ENCODE measurements around the gene LRRC8B. TPM values are rescaled to one million over a fixed set of nuclear protein-coding genes. Genes with fewer than 3 reads are reported as not detected.

Gene LRRC8B
- total RNA-seq, 3 donors from 2014 or later (not counting 1 experiment from before 2014, with no cell fraction given): 1.7 to 2.9 (median 2.9) TPM

GRCh38 chr1:89631816-89632656, 107.4 kb downstream of the LRRC8B start:
- no peaks in the 10 kb centered on the region for H3K36me3 Mint-ChIP-seq
- ATAC-seq (no peak), DNase-seq (peak in 1 of 2 donors; percentile 16)
- H3K4me1 ChIP-seq (ENCODE audit: control insufficient read depth, insufficient read depth, low read length): peaks cover 19% of the 10 kb centered on the region
- H3K9me3 ChIP-seq (ENCODE audit: control insufficient read depth, insufficient read depth, low read length): no peaks in the 10 kb centered on the region
- intact Hi-C loops (cut with micrococcal nuclease): loop anchor here (2.0 to 10.0 kb wide), 3 partner anchors 23 to 353 kb away; no protein-coding TSS in a partner anchor
- H3K4me1 Mint-ChIP-seq: peaks cover 38 to 49% of the 10 kb centered on the region in 2 donors
- H3K4me3 ChIP-seq (ENCODE audit: low read length): peak overlapping the region; percentile 91
- H3K36me3 ChIP-seq (ENCODE audit: control insufficient read depth, insufficient read depth, low read length): no peaks in the 10 kb centered on the region
- H3K9me3 Mint-ChIP-seq: no peaks in the 10 kb centered on the region
- TF ChIP-seq, protein P1, sequence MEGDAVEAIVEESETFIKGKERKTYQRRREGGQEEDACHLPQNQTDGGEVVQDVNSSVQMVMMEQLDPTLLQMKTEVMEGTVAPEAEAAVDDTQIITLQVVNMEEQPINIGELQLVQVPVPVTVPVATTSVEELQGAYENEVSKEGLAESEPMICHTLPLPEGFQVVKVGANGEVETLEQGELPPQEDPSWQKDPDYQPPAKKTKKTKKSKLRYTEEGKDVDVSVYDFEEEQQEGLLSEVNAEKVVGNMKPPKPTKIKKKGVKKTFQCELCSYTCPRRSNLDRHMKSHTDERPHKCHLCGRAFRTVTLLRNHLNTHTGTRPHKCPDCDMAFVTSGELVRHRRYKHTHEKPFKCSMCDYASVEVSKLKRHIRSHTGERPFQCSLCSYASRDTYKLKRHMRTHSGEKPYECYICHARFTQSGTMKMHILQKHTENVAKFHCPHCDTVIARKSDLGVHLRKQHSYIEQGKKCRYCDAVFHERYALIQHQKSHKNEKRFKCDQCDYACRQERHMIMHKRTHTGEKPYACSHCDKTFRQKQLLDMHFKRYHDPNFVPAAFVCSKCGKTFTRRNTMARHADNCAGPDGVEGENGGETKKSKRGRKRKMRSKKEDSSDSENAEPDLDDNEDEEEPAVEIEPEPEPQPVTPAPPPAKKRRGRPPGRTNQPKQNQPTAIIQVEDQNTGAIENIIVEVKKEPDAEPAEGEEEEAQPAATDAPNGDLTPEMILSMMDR (IDR thresholded peaks at IDR 0.05): no peak
- peak overlapping the region; percentile 92 to 99 for H3K27ac Mint-ChIP-seq
- peak overlapping the region; percentile 95 for H3K4me3 Mint-ChIP-seq
- H3K27me3 ChIP-seq (ENCODE audit: control insufficient read depth, insufficient read depth, low read length): no peaks in the 10 kb centered on the region
- H3K27me3 Mint-ChIP-seq (ENCODE audit: low read depth in 2 of 2): no peaks in the 10 kb centered on the region
- peak overlapping the region; percentile 88 for H3K27ac ChIP-seq (ENCODE audit: low read length)
- WGBS (ENCODE audit: insufficient coverage): 47% methylated on average over 18 of the region's 19 CpGs

- Histone ChIP-seq H3K9me3 (ENCODE audit: control insufficient read depth, insufficient read depth, low read length) (no peaks in the 10 kb centered on the region), H3K27ac (ENCODE audit: low read length) (peak within 1 kb of the TSS; percentile 88), H3K4me1 (ENCODE audit: control insufficient read depth, insufficient read depth, low read length) (peaks cover 19% of the 10 kb centered on the region), H3K4me3 (ENCODE audit: low read length) (peak within 1 kb of the TSS; percentile 91), H3K36me3 (ENCODE audit: control insufficient read depth, insufficient read depth, low read length) (no peaks in the 10 kb centered on the region), H3K27me3 (ENCODE audit: control insufficient read depth, insufficient read depth, low read length) (no peaks in the 10 kb centered on the region)
- Mint-ChIP-seq H3K27ac (peak within 1 kb of the TSS; percentile 92 to 99), H3K4me3 (peak within 1 kb of the TSS; percentile 95), H3K4me1 (peaks cover 45 to 56% of the 10 kb centered on the region in 2 donors), H3K27me3 (ENCODE audit: low read depth in 2 of 2) (no peaks in the 10 kb centered on the region), H3K36me3 (no peaks in the 10 kb centered on the region), H3K9me3 (no peaks in the 10 kb centered on the region)
- ATAC-seq: peak; percentile 87 to 93 (median 88)
- intact Hi-C loops (cut with micrococcal nuclease): loop anchor here (1.0 to 10.0 kb wide), 4 partner anchors 24 to 352 kb away; no protein-coding TSS in a partner anchor
- under 1% methylated on average over 76 of the region's 76 CpGs for WGBS (ENCODE audit: insufficient coverage)
- TF ChIP-seq, protein P1 (IDR thresholded peaks at IDR 0.05): peak; percentile 48
- DNase-seq: peak; percentile 89 to 92
These were observed 108.1 kb downstream of the LRRC8B start, which contains the start of gene LRRC8C for GRCh38 chr1:89632657-89633247. TSS of gene LRRC8C (plus strand) at chr1:89633120. CDS start at chr1:89686474, 53,354 bp downstream.

- no peaks in the 10 kb centered on the region for H3K9me3 Mint-ChIP-seq
- Histone ChIP-seq H3K4me3 (ENCODE audit: low read length) (peak overlapping the region; percentile 91), H3K27me3 (ENCODE audit: control insufficient read depth, insufficient read depth, low read length) (no peaks in the 10 kb centered on the region), H3K36me3 (ENCODE audit: control insufficient read depth, insufficient read depth, low read length) (no peaks in the 10 kb centered on the region), H3K4me1 (ENCODE audit: control insufficient read depth, insufficient read depth, low read length) (peaks cover 19% of the 10 kb centered on the region), H3K9me3 (ENCODE audit: control insufficient read depth, insufficient read depth, low read length) (no peaks in the 10 kb centered on the region), H3K27ac (ENCODE audit: low read length) (peak overlapping the region; percentile 78)
- no peaks in the 10 kb centered on the region for H3K36me3 Mint-ChIP-seq
- TF ChIP-seq, protein P1 (IDR thresholded peaks at IDR 0.05): no peak
- H3K4me1 Mint-ChIP-seq: peaks cover 51 to 61% of the 10 kb centered on the region in 2 donors
- intact Hi-C loops (cut with micrococcal nuclease): loop anchor here (1.0 to 10.0 kb wide), 4 partner anchors 25 to 351 kb away; no protein-coding TSS in a partner anchor
- H3K4me3 Mint-ChIP-seq: peak overlapping the region; percentile 91
- WGBS (ENCODE audit: insufficient coverage): under 1% methylated on average over 57 of the region's 57 CpGs
- ATAC-seq: peak; percentile 39 to 64 (median 47)
- H3K27ac Mint-ChIP-seq: peak overlapping the region; percentile 78 to 99
- H3K27me3 Mint-ChIP-seq (ENCODE audit: low read depth in 2 of 2): no peaks in the 10 kb centered on the region
- peak; percentile 58 to 81 for DNase-seq
These were observed 108.7 kb downstream of the LRRC8B start for GRCh38 chr1:89633248-89633799.

Data from natural killer cell (primary cell).